Suppressor macrophage (primary cell): ENCODE measurements around the gene PPP2R5E.
A peak's percentile ranks its signal among the peaks of the same experiment; 100 is the strongest.
"Not testable (repeated sequence)": the region's sequence is repeated elsewhere in the genome, so short reads cannot be mapped to it uniquely, and the experiment has no call there.

Source experiments
- DNase-seq, 4 experiments: peaks; one replicate each; pipeline ENCODE4 v3.0.0-alpha.2; 2020 to 2022

Gene PPP2R5E

DNA sequence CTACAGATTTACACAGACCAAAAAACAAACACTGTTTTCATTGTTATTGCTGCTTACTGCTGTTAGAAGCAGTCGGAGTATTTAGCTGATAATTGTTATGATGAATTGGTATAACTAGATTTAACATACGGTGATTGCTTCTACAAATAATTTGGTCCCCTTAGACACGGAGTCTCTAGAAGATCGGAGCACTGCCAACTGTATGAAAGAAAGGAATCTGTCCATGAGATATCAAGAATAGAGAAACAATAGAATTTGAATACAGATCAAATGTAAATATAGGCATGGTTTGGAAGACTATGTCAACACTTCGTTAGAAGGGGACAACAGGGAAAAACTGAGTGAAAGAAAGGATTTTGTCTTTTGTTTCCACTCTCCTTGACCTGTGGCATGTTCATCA lies 110.9 kb downstream of the PPP2R5E start:
- no peak for DNase-seq

DNA sequence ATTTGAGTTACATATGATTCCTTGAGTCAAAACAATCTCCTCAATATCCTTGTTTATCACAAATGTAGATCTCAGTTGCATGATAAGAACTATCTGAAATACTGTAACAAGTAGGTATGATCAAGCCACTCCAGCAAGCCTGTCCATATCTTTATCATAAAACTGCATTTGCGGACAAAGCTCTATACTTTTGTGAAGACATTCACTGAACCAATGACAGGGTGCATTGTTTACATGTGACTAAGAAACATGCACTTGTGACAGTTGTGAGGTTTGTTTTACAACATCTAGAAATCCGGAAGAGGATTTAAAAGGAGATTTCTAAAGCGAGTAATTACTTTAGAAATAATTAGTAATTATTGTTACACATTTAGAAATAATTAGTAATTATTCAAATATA lies 111.7 kb downstream of the PPP2R5E start:
- DNase-seq = no peak

DNA sequence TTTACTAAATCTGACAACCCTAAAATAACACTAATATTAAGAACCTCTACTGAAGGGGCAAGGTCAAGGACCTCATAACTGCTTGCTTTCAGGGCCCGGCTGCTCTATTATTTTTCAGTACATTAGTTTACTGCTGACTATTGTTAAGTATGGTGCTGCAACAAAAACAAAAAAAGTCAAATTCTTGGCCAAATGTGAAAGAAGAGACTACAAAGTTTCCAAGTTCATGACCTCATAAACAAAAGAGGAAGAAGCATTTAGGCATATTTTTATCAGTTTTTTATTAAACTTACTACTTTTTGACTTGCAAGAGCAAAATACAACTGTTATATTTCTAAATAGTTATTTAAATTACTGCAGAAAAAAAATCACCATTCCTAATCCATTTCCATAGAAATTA lies 114.7 kb downstream of the PPP2R5E start:
- DNase-seq = peak in 2 of 4 experiments; percentile 39 to 47

DNA sequence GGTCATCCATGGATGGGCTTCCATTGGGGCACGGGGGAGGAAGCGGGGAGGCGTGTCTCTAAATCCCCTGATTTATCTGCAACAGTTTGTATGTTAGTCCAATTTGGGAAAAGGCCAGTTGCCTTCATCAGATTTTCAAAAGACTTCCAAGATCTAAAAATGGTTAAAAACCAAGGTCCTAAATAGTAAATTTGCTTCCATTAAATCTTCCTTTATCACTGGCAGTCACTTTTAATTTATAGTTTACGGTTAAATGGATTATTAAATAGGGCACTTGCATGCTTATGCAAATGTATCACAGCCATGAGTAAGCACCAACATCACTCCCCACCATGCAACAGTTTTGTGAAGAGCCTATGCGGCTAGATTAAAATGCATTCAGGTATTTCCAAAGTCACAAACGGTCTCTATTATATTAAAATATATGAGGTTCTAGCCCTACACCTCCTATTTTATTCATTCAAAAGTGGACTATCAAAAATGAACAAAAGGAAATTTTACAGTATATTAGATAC lies 116.3 kb downstream of the PPP2R5E start:
- no peak for DNase-seq

DNA sequence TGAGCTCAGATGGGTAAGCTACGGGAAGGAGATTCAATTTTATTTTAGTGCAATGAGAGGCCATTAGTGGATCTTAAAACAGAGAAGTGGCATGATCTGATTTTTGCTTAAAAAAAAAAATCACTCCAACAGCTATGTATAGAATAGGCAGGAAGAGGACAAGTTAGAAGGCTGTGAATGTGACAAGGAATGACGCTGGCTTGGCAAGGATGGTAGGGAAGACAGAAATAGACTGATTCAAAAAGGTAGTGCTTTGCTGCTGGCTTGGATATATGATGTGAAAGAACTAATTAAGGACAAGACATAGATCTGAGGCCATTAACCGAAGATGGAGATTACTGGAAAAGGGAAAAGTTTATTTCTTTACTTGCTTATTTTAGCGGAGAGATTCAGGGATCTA lies 119.3 kb downstream of the PPP2R5E start:
- no peak for DNase-seq

DNA sequence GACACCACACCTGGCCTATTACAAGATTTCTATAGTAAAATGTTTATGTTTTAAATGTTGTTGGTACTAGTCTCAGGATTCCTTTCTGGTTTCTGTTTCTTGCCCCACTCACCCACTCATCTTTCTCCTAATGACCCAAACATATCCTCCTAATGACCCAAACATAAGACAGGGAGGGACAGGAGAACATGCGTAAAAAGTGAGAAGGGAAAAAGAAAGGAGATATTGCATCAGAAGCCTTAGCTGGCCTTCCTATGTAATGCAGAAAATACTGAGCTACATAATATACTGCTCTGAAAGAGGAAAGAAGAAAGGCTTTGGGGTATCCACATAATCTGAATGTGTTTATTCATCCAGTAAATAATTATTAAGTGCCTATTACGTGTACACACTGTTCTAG lies 119.8 kb downstream of the PPP2R5E start:
- DNase-seq = no peak

DNA sequence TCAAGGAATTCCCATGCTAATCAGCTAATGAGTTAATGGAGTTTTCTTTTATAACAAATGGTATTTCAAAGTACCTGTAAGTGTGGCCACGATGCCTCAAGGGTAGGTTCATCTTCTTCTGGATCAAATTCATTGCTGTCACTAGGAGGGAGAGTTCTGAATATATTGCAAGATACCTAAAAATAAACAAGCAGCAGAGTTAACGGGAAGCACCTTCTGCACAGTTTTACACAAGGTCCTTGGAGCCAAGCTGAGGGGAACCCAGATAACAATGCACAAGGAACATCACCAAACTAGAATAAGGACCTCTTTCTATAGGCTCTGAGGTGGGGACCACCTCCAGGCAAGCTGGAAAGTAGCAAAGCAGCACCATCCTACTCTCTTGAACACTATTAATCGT lies 121.3 kb downstream of the PPP2R5E start:
- DNase-seq = no peak

DNA sequence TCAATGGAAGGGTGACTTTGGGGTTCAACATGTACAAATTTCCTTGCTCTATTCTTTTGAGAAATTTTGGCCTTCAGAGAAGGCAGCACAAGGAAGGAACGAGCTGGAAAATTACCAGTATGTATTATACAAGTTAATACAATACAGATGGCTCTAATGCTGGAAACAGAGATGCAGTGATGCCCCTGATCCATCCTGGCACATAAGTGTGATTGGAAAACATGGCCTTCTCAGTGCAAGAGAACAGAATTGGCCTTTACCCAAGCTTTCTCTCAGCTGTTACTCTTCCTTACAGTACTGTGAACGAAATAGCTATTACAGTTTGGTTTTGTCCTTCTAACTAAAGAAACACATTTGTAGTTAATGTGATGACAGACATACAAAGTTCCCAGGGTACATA lies 122.0 kb downstream of the PPP2R5E start:
- no peak for DNase-seq

DNA sequence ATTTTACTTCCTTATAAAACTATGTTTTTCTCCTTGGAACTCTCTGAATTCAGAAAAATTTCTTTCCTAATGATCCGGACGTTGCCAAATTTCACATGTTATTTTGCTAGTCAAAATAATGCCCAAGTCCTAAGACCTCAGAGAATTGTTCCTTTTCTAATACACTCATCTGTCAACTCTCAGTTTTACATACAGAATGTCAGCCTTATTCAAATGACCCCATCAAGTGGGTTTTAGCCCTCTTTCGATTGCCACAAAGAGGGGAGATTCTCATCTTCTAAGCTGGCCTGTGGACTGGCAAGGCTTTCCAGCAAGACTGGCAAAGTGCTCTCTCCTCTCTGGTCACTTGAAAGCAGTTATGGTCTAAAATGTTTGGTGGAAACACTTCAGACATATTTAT lies 125.2 kb downstream of the PPP2R5E start:
- no peak for DNase-seq

DNA sequence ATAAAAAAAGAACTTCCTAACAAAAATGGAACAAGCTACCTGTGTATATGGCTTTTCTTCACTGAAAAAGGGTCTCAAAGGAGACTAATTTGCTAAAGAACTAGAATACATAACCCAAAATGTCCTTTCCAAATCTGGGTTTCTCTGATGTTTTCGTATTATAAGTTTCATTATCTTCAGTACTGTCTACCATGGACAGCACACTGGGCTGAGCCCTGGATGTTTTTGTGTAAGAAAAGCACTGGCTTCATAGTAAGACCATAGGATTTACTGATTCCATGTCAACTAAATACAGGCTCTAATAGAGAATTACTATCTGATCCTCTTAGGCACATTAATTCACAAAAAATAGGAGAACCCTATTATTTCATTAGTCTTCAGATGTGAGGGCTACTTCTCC lies 130.2 kb downstream of the PPP2R5E start:
- DNase-seq = no peak

DNA sequence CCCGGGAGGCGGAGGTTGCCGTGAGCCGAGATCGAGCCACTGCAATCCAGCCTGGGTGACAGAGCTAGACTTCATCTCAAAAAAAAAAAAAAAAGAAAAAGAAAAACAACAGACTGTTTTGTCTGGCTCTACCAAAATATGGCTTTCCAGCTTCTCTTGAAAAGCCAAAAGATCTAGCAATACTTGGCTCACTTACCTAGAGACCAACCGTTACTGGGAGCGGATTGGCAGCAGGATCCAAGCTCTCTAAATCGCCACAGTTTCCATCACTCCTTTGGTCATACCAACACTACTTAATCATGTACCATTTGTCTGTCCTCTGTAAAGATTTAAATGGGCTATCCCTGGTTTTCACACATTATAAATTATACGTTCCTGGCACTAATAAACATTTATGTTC lies 136.8 kb downstream of the PPP2R5E start:
- no peak for DNase-seq

DNA sequence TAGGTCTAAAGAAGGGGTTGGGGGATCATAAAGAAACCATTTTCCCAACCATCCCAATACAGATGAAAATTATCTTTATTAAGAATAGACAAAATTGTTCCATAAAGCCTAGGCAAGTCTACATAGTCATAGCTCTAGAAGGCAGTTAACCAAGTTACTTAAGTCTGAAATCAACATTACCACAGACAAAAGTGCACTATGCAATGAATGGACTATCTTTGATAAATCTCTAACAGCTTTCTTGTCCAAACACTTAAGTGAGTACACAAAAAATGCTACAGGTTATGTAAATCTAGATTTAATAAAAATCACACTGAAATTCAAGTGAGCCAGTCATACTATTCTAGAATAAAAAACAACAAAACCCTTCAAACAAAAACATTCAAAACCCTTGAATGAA lies 137.5 kb downstream of the PPP2R5E start:
- DNase-seq = no peak

DNA sequence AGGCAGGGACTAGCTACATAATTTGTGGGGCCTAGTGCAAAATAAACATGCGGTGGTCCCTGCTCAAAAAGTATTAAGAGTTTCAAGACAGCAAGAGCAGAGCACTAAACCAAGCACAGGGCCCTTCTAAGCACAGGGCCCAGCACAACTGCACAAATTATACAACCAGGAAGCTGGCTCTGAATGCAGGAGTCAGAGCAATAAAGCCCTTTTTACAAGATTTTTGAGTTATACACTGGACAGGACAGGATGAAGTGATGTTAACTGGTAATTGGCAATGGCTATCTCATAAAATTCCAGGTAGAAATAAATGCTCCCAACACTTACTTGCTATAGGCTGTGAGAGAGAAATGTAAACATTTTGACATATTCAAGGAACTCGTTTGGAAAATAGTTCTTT lies 138.3 kb downstream of the PPP2R5E start:
- DNase-seq = no peak

DNA sequence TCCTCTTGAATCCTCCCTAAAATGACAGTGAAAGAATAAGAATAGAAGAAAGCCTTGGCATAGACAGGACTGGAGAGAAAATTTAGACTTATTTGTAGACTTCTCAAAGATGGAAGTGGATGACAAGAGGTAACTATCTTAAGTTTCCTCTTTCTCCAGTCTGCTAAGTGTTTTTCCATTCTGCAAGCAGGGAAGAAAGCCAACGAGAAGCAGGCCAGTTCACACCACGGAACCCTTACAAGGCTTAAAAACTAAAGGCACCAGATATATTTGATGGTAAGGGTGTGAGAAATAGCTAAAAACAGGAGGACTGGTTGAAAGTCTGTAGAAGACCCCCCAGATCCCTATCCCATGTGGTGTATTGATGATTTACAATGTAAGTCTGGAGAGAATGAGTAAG lies 141.5 kb downstream of the PPP2R5E start:
- DNase-seq = no peak

DNA sequence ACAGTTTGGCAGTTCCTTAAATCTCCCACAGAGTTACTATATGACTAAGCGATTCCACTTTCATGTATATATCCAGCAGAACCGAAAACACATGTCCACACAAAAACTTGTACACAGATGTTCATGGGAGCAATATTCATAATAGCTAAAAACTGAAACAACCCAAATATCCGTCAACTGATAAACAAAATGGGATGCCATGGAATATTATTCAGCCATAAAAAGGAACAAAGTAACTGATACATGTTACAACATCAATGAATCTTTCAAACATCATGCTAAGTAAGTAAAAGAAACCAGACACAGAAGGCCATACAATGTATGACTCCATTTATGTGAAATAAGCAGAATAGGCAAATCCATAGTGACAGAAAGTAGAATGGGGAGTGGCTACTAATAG lies 144.2 kb downstream of the PPP2R5E start:
- no peak for DNase-seq

DNA sequence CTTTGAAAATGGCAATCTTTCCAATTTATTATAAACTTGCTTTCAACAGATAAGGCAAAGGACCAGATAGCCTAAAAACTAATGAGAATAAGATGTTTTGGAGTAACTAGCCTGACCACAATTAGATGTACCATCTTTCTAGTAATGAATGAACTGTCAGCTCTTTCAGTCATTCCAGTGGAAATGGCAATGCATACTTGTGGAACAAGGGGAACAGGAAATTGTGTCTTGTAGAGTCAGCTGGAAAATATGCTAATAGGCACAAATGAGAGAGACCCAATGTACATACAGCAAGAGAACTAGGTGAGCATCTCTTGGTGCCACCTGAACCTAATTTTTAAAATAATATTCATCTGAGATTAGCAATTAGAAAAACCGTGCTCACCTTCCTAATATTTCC lies 148.3 kb downstream of the PPP2R5E start:
- DNase-seq = no peak

DNA sequence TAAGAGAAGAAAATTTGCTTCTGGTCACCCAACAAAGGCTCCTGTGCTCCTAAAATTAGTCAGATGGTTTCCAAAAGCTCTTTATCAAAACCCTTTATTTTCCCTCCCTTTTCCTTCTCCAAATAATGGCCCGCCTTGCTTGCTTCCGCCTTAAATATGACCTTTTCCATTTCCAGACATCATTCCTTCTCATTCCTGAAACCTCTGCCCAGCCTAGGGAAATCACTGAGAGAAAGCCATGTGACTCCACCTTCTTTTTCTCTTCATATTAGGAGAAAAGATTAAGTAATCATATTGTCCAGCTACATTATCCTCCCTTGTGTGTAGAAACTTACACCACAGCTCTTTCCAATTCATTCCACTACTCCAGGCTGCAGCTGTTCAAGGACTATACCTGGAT lies 148.7 kb downstream of the PPP2R5E start:
- no peak for DNase-seq

DNA sequence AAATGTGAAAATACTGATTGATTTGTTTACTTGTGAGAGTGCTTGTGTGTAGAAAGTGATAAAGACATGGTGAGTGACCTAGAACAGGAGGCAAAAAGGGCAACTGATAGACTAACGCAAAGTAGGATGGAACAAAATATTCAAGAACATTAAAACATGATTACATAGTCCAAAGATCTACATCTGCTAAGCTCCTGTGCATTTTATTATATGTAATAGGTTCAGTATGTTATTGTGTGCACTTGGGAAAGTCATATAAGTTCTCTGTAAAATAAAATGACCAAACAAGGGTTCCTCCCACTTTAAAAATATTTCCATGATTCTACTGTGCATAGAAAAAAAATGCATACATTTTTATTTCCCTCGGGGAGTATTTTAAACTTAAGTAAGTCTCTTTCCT lies 150.2 kb downstream of the PPP2R5E start:
- no peak for DNase-seq

DNA sequence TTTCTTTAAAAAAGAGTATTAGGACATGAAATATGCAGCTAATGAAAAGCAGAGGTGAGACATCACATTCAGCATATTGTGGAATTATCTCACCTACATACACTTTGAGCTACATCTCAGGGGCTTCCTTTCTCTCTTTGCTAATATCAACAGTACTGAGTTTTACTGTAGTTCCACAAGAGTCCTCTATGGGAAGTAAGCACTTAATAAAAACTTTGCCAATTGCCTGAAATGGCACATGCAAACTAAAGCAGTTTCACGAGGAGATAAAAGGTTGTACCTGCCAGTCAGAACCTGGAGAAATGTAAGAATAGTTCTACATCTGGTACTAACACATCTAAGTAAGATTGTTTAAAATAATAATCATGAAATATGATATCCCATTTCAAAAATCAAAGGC lies 150.9 kb downstream of the PPP2R5E start:
- DNase-seq = no peak

DNA sequence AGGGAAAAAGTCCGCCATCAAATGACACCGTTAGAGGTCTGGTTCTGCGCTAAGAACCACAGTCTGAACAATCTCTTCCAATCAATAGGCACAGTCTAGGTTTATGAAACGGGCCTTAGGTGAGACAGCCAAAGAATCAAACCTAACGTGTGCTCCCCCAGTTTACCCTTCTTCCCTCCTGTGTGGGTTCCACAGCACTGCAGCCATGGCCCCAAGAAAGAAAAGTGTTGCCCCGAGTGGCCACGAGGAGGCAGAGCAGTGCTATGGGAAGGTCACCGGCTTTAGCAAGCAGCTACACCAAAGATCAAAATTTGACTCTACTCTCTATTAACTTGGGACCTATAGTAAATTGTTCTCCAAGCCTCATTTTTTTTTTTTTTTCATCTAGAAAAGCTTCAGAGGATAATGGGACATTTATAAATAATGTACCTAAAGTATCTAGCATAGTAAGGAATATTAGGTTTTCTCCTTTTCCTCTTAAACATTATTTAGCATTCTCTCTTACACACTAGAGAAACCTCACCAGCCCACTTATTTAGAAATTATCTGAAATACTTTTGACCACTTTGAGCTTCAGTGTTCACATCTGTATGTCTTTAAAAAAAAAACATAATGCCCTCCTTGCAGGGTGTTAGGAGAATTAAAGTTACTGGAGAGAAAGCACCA lies 154.3 kb downstream of the PPP2R5E start:
- DNase-seq = peak; percentile 62 to 69 (median 66)

DNA sequence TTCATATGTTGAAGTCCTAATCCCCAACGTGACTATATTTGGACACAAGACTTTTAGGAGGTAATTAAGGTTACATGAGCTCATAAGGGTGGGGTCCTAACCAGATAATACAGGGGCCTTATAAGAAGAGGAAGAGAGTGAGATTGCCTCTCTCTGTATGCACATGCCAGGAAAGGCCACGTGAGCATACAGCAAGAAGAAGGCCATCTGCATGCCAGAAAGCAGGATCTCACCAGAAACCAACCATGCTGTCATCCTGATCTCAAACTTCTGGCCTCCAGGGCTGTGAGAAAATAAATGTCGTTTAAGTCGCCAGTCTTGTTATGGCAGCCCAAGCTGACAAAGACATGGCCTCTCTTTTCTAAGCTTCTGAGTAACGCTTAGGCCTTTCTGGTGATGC lies 155.5 kb downstream of the PPP2R5E start:
- no peak for DNase-seq

DNA sequence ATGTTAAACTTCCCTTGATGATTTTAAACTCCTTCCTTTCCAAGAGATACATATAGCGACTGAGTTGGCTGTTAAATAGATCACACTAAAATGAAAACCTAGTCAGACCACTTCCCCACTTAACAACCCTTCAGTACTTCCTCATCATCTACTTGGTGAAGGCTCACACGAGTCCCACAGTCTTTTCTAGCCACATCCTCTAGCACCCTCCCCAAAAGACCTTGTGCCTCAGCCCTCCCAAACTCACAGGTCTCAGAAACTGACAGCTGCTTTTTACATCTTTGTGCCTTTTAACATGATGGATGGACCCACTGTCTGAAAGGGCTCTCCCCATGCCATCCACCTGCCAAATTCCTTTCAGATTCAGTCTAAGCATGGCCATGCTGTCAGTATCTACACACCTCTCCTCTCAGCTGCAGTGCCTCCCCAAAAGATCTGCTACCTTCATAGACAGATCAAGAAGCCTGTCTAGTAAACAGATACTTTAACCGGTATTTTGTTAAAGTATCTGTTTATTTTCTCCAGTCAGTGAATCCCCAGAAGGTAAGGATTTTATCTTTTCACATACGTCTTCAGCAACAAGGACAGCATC lies 159.3 kb downstream of the PPP2R5E start:
- peak in 2 of 4 experiments; percentile 27 to 52 for DNase-seq

DNA sequence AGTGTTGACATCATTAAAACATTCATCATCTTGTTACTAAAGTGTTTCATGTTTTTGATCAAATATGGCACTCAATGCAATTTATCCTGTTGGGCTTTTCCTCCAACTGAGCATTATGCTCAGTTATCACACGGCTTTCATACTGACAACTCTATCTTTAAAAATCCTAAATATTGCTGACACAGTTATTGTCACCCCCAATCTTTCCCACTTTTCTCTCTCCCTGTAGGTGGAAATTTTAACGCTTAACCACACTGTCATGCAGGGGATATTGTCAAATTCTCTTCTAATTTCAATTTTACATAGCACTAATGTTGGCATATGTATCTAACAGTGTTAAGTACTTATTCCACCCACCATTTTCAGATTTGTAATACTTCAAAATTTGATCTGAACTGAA lies 164.7 kb downstream of the PPP2R5E start:
- DNase-seq = no peak

DNA sequence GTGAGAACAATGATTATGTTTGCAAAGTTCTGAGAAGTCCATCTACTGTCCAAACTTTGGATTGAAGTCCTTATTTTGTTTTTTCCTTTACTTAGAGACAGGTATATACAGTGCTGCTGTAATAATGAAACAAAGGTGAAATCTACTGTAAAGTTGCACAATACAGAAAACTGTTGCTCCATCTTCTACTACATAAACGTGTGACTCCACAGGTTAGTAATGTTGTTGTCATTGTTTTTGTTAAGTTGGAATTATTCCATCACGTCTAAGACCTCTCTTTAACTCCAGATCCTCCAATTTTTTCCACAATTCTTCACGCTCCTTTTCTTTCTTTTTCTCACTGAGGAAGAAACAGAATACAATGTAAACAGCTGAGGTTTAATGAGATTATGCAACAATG lies 167.4 kb downstream of the PPP2R5E start:
- no peak for DNase-seq

DNA sequence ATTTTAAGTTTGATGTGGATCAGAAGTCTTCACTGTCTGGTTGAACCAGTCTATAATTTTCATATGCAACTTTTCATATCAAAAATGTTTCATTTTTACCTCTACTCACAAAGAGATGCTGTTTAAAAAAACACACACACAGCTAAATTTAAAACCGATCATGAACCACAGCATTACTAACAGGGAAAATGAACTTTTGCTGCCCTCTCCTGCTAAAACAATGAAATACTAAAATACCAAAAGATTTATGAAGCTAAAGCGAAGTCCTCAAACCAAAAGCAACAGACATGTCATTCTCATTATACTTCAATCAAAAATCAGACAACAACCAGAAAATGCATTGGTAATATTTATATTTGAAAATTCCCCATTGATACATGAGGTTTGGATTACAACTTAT lies 171.6 kb downstream of the PPP2R5E start:
- DNase-seq = not testable (repeated sequence)
